CD14-positive monocyte (primary cell): ENCODE measurements around the gene TSPAN18. TPM values are rescaled to one million over a fixed set of nuclear protein-coding genes. Genes with fewer than 3 reads are reported as not detected.

Experiments
- DNase-seq, 3 donors: peaks; one replicate each; pipeline ENCODE4 v3.0.0-alpha.2; 2011 to 2022
- H2AFZ ChIP-seq: 2 replicates; pipeline ENCODE4 v1.6.0; 2012; ENCODE audit warnings: mild to moderate bottlenecking, low read depth, low read length, inconsistent platforms; ENCODE audit not compliant: insufficient read depth, poor library complexity, severe bottlenecking
- H3K27ac ChIP-seq, 2 donors: 1 replicate in 1 of 2; 2 replicates in 1 of 2; pipeline ENCODE4 v1.5.1; 2012 to 2013; ENCODE audit warnings: low read length in 2 of 2, control low read depth in 1 of 2, inconsistent platforms in 1 of 2, low read depth in 1 of 2, mild to moderate bottlenecking in 1 of 2
- H3K27me3 ChIP-seq, 2 donors: one replicate each; pipeline versions ENCODE4 v1.6.0 to v1.6.1; 2011 to 2013; ENCODE audit warnings: low read length in 2 of 2; ENCODE audit not compliant: control insufficient read depth in 2 of 2, insufficient read depth in 2 of 2
- H3K36me3 ChIP-seq, 2 donors: replicated peaks in 1 of 2; 1 replicate in 1 of 2; 2 replicates in 1 of 2; pipeline versions ENCODE4 v1.5.1 to v1.6.1; 2012 to 2013; ENCODE audit warnings: low read length in 2 of 2, control low read depth in 1 of 2, inconsistent platforms in 1 of 2, mild to moderate bottlenecking in 1 of 2; ENCODE audit not compliant: insufficient read depth in 2 of 2, control insufficient read depth in 1 of 2
- H3K4me1 ChIP-seq, 2 donors: 1 replicate in 1 of 2; 2 replicates in 1 of 2; pipeline versions ENCODE4 v1.5.1 to v1.6.1; 2012 to 2013; ENCODE audit warnings: low read length in 2 of 2, control low read depth in 1 of 2, inconsistent platforms in 1 of 2, mild to moderate bottlenecking in 1 of 2, moderate library complexity in 1 of 2; ENCODE audit not compliant: insufficient read depth in 2 of 2, control insufficient read depth in 1 of 2
- H3K4me2 ChIP-seq: replicated peaks from 2 replicates; pipeline ENCODE3; 2012; ENCODE audit warnings: low read length, moderate library complexity, mild to moderate bottlenecking; ENCODE audit not compliant: poor library complexity, severe bottlenecking; ENCODE audit errors: extremely low read depth
- H3K4me3 ChIP-seq, 3 experiments: fragments of 200-600 bp in 1 of 3; sonication (generic) in 1 of 3; replicated peaks in 1 of 3; 1 replicate in 2 of 3; 2 replicates in 1 of 3; pipeline ENCODE4 v1.5.1; 2011 to 2013; ENCODE audit warnings: low read length in 3 of 3, mild to moderate bottlenecking in 3 of 3, control low read depth in 2 of 3, low read depth in 2 of 3, inconsistent platforms in 1 of 3, moderate library complexity in 1 of 3
- H3K79me2 ChIP-seq: 2 replicates; pipeline ENCODE4 v1.6.0; 2012; ENCODE audit warnings: mild to moderate bottlenecking, control low read depth, inconsistent platforms, low read length, moderate library complexity; ENCODE audit not compliant: insufficient read depth
- H3K9ac ChIP-seq: 2 replicates; pipeline ENCODE4 v1.6.0; 2017; ENCODE audit warnings: low read length, mild to moderate bottlenecking; ENCODE audit not compliant: insufficient read depth, poor library complexity, severe bottlenecking
- H3K9me3 ChIP-seq, 2 donors: replicated peaks in 1 of 2; 1 replicate in 1 of 2; 2 replicates in 1 of 2; pipeline versions ENCODE4 v1.5.1 to v1.6.1; 2012 to 2013; ENCODE audit warnings: low read length in 2 of 2, control low read depth in 1 of 2; ENCODE audit not compliant: control insufficient read depth in 1 of 2, insufficient read depth in 1 of 2
- H4K20me1 ChIP-seq: 2 replicates; pipeline ENCODE4 v1.6.0; 2012; ENCODE audit warnings: mild to moderate bottlenecking, low read length, control low read depth, moderate library complexity; ENCODE audit not compliant: insufficient read depth
- H3K27ac Mint-ChIP-seq, 7 donors: one replicate each; pipeline ENCODE4 v1.8.0; 2020; ENCODE audit warnings: mild to moderate bottlenecking in 7 of 7, mixed read lengths in 7 of 7, moderate library complexity in 6 of 7, inconsistent platforms in 2 of 7
- H3K27me3 Mint-ChIP-seq, 3 donors: one replicate each; pipeline ENCODE4 v1.8.0; 2021 to 2022; ENCODE audit warnings: low read depth in 3 of 3, mild to moderate bottlenecking in 3 of 3, mixed read lengths in 3 of 3, moderate library complexity in 3 of 3, inconsistent platforms in 1 of 3
- H3K36me3 Mint-ChIP-seq, 2 donors: one replicate each; pipeline ENCODE4 v1.8.0; 2020; ENCODE audit warnings: mixed read lengths in 2 of 2, inconsistent platforms in 1 of 2, mild to moderate bottlenecking in 1 of 2
- H3K4me1 Mint-ChIP-seq: one replicate; pipeline ENCODE4 v1.8.0; 2020; ENCODE audit warnings: mild to moderate bottlenecking, mixed read lengths
- H3K4me3 Mint-ChIP-seq, 2 donors: one replicate each; pipeline ENCODE4 v1.8.0; 2020; ENCODE audit warnings: mild to moderate bottlenecking in 2 of 2, mixed read lengths in 2 of 2, moderate library complexity in 1 of 2
- H3K9me3 Mint-ChIP-seq, 7 donors: one replicate each; pipeline ENCODE4 v1.8.0; 2020 to 2022; ENCODE audit warnings: mixed read lengths in 7 of 7, mild to moderate bottlenecking in 6 of 7, moderate library complexity in 6 of 7, inconsistent platforms in 2 of 7
- CTCF ChIP-seq: fragments of 200-600 bp; IDR thresholded peaks from one replicate; pipeline ENCODE4 v1.8.0; 2022; ENCODE audit warnings: antibody characterized with exemption, mild to moderate bottlenecking
- WGBS: methylation state at CpG from one replicate; pipeline ENCODE4 v1.1.5; 2013; ENCODE audit warnings: missing lambda C conversion rate; ENCODE audit not compliant: insufficient coverage; 5-methylcytosine and 5-hydroxymethylcytosine counted together
- intact Hi-C, 2 donors: fragments of 100-400 bp; cut with micrococcal nuclease; formaldehyde crosslinking; loops; one replicate each; pipeline versions ENCODE4 v1.15.0 to v1.15.1; 2023
- polyA plus RNA-seq, 3 donors: library from polyadenylated mRNA; depleted of rRNA in 1 of 3; unstranded in 2 of 3; stranded (reverse) in 1 of 3; fragments of 300-500 nt in 2 of 3; fragments of >200 nt in 1 of 3; fragmentation: Illumina TruSeq in 2 of 3; gene quantifications; 1 replicate in 2 of 3; 2 replicates in 1 of 3; pipeline ENCODE4 v1.2.3, GENCODE V29; 2012 to 2021

TSPAN18 gene
- polyA plus RNA-seq, 3 donors: not detected

GRCh38 chr11:44879432-44879831, 152.7 kb downstream of the TSPAN18 start:
- Histone ChIP-seq H3K9me3 (no peaks in the 10 kb centered on the region), H2AFZ (no peak overlapping the region), H3K36me3 (no peaks in the 10 kb centered on the region), H3K79me2 (no peaks in the 10 kb centered on the region), H3K27me3 (peaks cover 0 to 2% of the 10 kb centered on the region in 2 donors), H3K4me2 (no peak overlapping the region), H3K27ac (no peak overlapping the region), H4K20me1 (no peaks in the 10 kb centered on the region), H3K9ac (no peak overlapping the region), H3K4me1 (no peaks in the 10 kb centered on the region), H3K4me3 (no peak overlapping the region)
- no peaks in the 10 kb centered on the region for H3K36me3 Mint-ChIP-seq
- no peak overlapping the region for H3K27ac Mint-ChIP-seq
- WGBS: 97% methylated on average over 7 of the region's 7 CpGs
- H3K27me3 Mint-ChIP-seq: peaks cover 5 to 12% (median 10%) of the 10 kb centered on the region in 3 donors
- no peak for TF ChIP-seq CTCF
- H3K4me3 Mint-ChIP-seq: no peak overlapping the region
- no peak for DNase-seq
- H3K4me1 Mint-ChIP-seq: peaks cover 4% of the 10 kb centered on the region
- H3K9me3 Mint-ChIP-seq: no peaks in the 10 kb centered on the region
- intact Hi-C loops: no loop called here

DNA sequence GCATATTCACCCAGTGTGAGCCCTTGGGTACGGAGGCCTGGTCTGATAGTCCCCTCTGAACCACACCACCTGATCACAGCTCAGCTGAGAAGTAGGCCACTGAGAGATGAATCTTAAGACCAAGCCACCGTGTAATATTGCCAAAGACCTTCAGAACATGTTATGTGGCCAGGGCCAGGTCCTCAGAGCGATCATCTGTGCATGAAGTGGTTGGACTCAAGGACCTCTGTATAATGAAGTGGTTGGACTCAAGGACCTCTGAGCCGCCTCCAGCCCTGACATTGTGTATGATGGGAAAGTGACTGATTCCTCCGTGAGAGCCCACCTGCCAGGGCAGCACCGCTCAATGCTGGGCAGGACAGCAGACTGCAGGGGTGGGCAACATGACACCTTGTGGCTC, 153.7 kb downstream of the TSPAN18 start:
- DNase-seq: no peak
- Mint-ChIP-seq H3K27me3 (peaks cover 3 to 13% (median 8%) of the 10 kb centered on the region in 3 donors), H3K9me3 (no peaks in the 10 kb centered on the region), H3K4me3 (no peak overlapping the region), H3K27ac (no peak overlapping the region), H3K36me3 (no peaks in the 10 kb centered on the region), H3K4me1 (peaks cover under 1% of the 10 kb centered on the region)
- H3K9ac ChIP-seq: no peak overlapping the region
- no peaks in the 10 kb centered on the region for H4K20me1 ChIP-seq
- H3K27me3 ChIP-seq: peaks cover 0 to 2% of the 10 kb centered on the region in 2 donors
- H3K27ac ChIP-seq: no peak overlapping the region
- H3K4me3 ChIP-seq: no peak overlapping the region
- H3K36me3 ChIP-seq: no peaks in the 10 kb centered on the region
- H3K9me3 ChIP-seq: no peaks in the 10 kb centered on the region
- no peaks in the 10 kb centered on the region for H3K79me2 ChIP-seq
- no peak for TF ChIP-seq CTCF
- no peak overlapping the region for H2AFZ ChIP-seq
- H3K4me2 ChIP-seq: no peak overlapping the region
- 91% methylated on average over 6 of the region's 6 CpGs for WGBS
- intact Hi-C loops: no loop called here
- H3K4me1 ChIP-seq: no peaks in the 10 kb centered on the region
